T-helper 2 cell treated with Interferon-gamma antibody and Interleukin-4, amounts not matched to agents 5 μg/mL and 100 μg/mL, for 36 hours (primary cell): ENCODE data around the gene ERFL.
"Not testable (repeated sequence)": the region's sequence is repeated elsewhere in the genome, so short reads cannot be mapped to it uniquely, and the experiment has no call there.

Experiments
- DNase-seq: peaks from one replicate; pipeline ENCODE4 v3.0.0; 2021; ENCODE audit warnings: low spot score
- H3K27ac Mint-ChIP-seq: one replicate; pipeline ENCODE4 v1.8.0; 2021; ENCODE audit warnings: mild to moderate bottlenecking, mixed read lengths
- H3K27me3 Mint-ChIP-seq: one replicate; pipeline ENCODE4 v1.8.0; 2021; ENCODE audit warnings: low read depth, mixed read lengths
- H3K36me3 Mint-ChIP-seq: one replicate; pipeline ENCODE4 v1.8.0; 2021; ENCODE audit warnings: low read depth, mixed read lengths
- H3K4me1 Mint-ChIP-seq: one replicate; pipeline ENCODE4 v1.8.0; 2021; ENCODE audit warnings: low read depth, mixed read lengths
- H3K4me3 Mint-ChIP-seq: one replicate; pipeline ENCODE4 v1.8.0; 2022; ENCODE audit warnings: mild to moderate bottlenecking, moderate library complexity, mixed read lengths
- H3K9me3 Mint-ChIP-seq: one replicate; pipeline ENCODE4 v1.8.0; 2021; ENCODE audit warnings: mixed read lengths

Gene ERFL

GRCh38 chr19:41917676-41918075 lies 10.6 kb downstream of the ERFL start:
- Mint-ChIP-seq H3K9me3 (no peaks in the 10 kb centered on the region), H3K36me3 (no peaks in the 10 kb centered on the region), H3K27me3 (peaks cover 22% of the 10 kb centered on the region)

GRCh38 chr19:41915776-41916414 lies 12.4 kb downstream of the ERFL start:
- H3K27ac Mint-ChIP-seq: no peak overlapping the region
- H3K4me3 Mint-ChIP-seq: no peak overlapping the region
- H3K9me3 Mint-ChIP-seq: no peaks in the 10 kb centered on the region
- no peaks in the 10 kb centered on the region for H3K4me1 Mint-ChIP-seq
- peaks cover 29% of the 10 kb centered on the region for H3K27me3 Mint-ChIP-seq
- H3K36me3 Mint-ChIP-seq: peaks cover 5% of the 10 kb centered on the region
- no peak for DNase-seq

More at GRCh38 chr19:41917676-41918075, 10.6 kb downstream of the ERFL start:
- Mint-ChIP-seq H3K27ac (no peak overlapping the region), H3K4me1 (peaks cover 6% of the 10 kb centered on the region), H3K4me3 (no peak overlapping the region)
- DNase-seq: no peak

GRCh38 chr19:41915021-41915775 lies 13.1 kb downstream of the ERFL start:
- Mint-ChIP-seq H3K9me3 (no peaks in the 10 kb centered on the region), H3K36me3 (peaks cover 12% of the 10 kb centered on the region), H3K27ac (no peak overlapping the region), H3K4me1 (no peaks in the 10 kb centered on the region), H3K27me3 (peaks cover 33% of the 10 kb centered on the region), H3K4me3 (no peak overlapping the region)
- no peak for DNase-seq

DNA sequence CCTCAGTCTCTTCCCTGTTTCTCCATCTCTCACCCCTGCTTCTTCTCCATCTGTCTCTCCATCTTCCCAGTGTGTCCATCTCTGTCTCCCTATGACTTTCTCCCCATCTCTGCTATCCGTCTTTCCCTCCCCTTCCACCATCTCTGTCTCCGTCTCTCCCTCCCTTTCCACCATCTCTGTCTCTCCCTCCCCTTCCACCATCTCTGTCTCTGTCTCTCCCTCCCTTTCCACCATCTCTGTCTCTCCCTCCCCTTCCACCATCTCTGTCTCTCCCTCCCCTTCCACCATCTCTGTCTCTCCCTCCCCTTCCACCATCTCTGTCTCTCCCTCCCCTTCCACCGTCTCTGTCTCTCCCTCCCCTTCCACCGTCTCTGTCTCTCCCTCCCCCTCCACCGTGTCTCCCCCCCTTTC lies 13.8 kb downstream of the ERFL start:
- peaks cover 33% of the 10 kb centered on the region for H3K27me3 Mint-ChIP-seq
- not testable (repeated sequence) for H3K4me1 Mint-ChIP-seq, H3K4me3 Mint-ChIP-seq, H3K27ac Mint-ChIP-seq, H3K9me3 Mint-ChIP-seq, DNase-seq
- peaks cover 15% of the 10 kb centered on the region for H3K36me3 Mint-ChIP-seq

- Mint-ChIP-seq H3K4me1 (no peaks in the 10 kb centered on the region), H3K27ac (peak overlapping the region; percentile 5), H3K36me3 (peaks cover 20% of the 10 kb centered on the region), H3K4me3 (no peak overlapping the region), H3K27me3 (peaks cover 33% of the 10 kb centered on the region), H3K9me3 (no peaks in the 10 kb centered on the region)
- DNase-seq: no peak
Measured at GRCh38 chr19:41913538-41914423, 14.5 kb downstream of the ERFL start.

DNA sequence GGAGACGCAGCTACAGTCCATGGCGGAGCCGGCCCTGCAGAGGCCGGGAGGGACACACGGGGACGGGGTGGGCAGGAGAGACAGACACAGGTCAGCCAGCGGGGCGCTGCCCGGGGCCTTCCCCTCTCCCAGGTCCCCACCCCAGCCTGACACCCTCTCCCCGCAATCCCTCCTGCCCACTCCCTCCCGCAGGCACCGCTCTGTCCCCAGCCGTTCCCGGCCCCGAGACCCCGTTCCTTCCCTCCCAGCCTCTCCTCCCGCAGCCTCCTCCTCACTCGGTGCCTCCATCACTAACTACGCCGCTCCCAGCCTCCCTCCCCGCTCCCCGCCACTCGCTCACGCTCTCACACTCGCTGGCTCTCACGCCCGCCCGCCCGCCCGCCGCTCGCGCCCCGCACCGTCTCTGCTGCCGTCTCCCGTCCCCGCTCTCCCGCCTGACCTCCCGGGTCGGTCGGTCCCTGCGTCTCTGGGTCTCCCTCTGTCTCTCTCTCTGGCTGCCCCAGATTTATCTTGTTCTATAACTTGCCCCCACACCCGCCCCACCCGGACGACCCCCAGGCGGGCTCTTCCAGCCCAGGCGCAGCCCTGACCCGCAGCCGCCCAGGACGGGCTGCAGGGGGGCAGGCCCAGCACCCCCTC lies 15.2 kb downstream of the ERFL start:
- H3K4me1 Mint-ChIP-seq: no peaks in the 10 kb centered on the region
- no peak overlapping the region for H3K27ac Mint-ChIP-seq
- H3K4me3 Mint-ChIP-seq: no peak overlapping the region
- no peak for DNase-seq
- H3K36me3 Mint-ChIP-seq: peaks cover 22% of the 10 kb centered on the region
- peaks cover 33% of the 10 kb centered on the region for H3K27me3 Mint-ChIP-seq
- no peaks in the 10 kb centered on the region for H3K9me3 Mint-ChIP-seq

- no peak overlapping the region for H3K4me3 Mint-ChIP-seq
- peaks cover 33% of the 10 kb centered on the region for H3K27me3 Mint-ChIP-seq
- no peak for DNase-seq
- H3K27ac Mint-ChIP-seq: no peak overlapping the region
- no peaks in the 10 kb centered on the region for H3K4me1 Mint-ChIP-seq
- H3K9me3 Mint-ChIP-seq: no peaks in the 10 kb centered on the region
- H3K36me3 Mint-ChIP-seq: peaks cover 25% of the 10 kb centered on the region
Measured at GRCh38 chr19:41911889-41912731, 16.1 kb downstream of the ERFL start.

DNA sequence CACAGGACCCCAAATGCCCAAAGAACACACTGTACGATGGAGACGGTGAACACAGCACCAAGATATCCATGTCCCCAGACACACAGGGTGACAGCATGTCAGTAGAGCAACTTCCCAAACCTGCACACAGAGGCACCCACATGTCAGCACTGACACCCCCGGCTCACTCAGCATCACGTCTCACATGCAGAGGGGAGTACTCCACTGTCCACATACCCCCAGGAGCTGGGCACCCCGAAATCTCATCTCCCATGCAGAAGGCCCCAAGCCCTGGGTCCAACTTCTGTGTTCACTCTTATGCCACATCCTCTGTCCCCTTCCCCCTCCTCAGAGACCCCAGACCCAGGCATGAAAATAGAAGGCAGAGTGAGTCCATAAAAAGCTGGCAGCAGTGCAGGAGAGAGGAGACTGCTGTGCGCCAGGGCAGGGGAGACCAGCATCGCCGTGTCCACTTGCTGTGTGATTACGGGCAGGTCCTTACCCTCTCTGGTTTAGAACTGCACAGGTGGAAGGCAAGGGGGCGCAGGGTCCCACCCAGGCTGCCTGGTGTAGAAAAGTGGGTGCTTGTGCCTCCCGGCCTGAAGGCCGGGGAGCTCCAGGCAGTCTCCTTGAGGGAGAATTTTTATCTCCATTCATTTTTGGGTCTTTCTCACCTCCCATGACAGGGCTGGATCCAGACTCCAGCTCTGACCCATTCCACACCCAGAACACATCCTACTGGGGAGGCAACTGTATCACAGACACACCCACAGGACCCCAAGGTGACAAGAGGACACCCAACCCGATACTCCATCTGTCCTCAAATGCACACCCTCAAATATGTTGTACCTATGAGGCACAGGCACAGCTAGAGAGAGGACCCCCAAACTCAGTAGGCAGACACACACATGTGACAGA lies 17.0 kb downstream of the ERFL start:
- no peak for DNase-seq
- Mint-ChIP-seq H3K27ac (peak overlapping the region; percentile 24), H3K4me1 (peaks cover 2% of the 10 kb centered on the region), H3K9me3 (no peaks in the 10 kb centered on the region), H3K27me3 (peaks cover 33% of the 10 kb centered on the region), H3K36me3 (peaks cover 30% of the 10 kb centered on the region), H3K4me3 (no peak overlapping the region)

DNA sequence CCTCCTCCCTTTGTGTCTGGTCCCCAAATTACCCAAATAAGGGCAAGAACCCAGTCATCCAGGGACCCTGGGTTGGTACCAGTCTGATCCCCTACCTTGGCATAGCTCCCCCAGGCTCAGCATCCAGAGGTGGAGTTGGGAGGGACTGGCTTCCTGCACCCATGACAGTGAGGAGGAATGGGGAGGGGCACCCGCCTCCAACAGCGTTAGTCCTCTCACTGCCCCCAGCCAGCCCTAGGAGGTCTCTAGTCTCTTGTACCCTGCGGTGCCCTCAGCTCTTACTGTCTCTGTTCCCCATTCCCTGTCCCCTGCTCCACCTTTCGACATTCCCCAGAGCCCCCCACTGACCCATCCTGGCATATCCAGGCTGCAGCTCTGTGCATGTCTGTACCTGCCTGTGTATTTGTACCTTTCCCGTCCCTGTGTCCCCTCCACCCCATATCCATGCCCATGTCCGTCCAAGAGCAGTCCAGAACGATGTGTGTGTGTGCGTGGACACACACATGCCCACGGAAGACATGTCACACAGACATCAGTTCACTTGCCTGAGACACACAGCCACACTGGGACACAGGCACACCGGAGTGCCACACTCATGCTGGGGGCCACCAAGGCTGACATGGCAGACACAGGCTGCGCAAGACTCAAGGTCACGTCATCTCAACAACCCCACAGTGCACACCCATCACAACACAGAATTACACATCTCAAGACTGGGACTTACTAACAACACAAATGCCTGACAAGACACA lies 17.8 kb downstream of the ERFL start:
- Mint-ChIP-seq H3K4me1 (peaks cover 5% of the 10 kb centered on the region), H3K9me3 (no peaks in the 10 kb centered on the region), H3K27ac (no peak overlapping the region), H3K36me3 (peaks cover 36% of the 10 kb centered on the region), H3K27me3 (peaks cover 33% of the 10 kb centered on the region), H3K4me3 (no peak overlapping the region)
- DNase-seq: no peak

DNA sequence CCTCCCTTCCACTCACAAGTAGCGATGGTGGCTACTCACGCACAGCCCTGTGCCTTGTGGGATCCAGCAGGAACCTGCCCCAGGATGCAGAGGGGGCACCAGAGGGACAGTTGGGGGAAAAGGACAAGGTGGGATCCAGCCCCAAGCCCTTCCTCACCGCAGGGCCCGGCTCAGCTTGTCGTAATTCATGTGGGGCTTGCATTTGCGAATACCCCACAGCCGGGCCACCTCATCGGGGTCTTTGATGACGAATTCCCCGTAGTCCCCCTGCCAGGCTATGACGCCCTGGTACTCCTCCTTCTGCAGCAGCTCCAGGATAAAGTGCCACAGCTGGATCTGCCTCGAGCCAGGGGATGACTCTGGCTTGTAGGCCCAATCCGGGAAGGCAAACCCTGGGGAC lies 18.5 kb downstream of the ERFL start:
- Mint-ChIP-seq H3K27ac (no peak overlapping the region), H3K9me3 (no peaks in the 10 kb centered on the region), H3K27me3 (peaks cover 31% of the 10 kb centered on the region), H3K4me1 (peaks cover 5% of the 10 kb centered on the region), H3K4me3 (no peak overlapping the region), H3K36me3 (peaks cover 43% of the 10 kb centered on the region)
- no peak for DNase-seq

- Mint-ChIP-seq H3K4me1 (peaks cover 8% of the 10 kb centered on the region), H3K27ac (no peak overlapping the region), H3K9me3 (no peaks in the 10 kb centered on the region), H3K4me3 (no peak overlapping the region), H3K27me3 (peaks cover 25% of the 10 kb centered on the region), H3K36me3 (peaks cover 50% of the 10 kb centered on the region)
- DNase-seq: no peak
Measured at GRCh38 chr19:41908724-41909464, 19.4 kb downstream of the ERFL start.
